Hematopoietic multipotent progenitor cell treated with erythropoietin and hydrocortisone succinate and interleukin-3 and kit ligand, for 15 days (in vitro differentiated cells): ENCODE measurements around the gene PMEL.
"Not testable (repeated sequence)": the region's sequence is repeated elsewhere in the genome, so short reads cannot be mapped to it uniquely, and the experiment has no call there.

Experiments used
- DNase-seq: peaks from one replicate; pipeline ENCODE4 v3.0.0-alpha.2; 2015; ENCODE audit warnings: low spot score

PMEL gene

GRCh38 chr12:55983232-55983842 lies 17.5 kb upstream of the PMEL start:
- no peak for DNase-seq

- DNase-seq = no peak
Measured at GRCh38 chr12:55982319-55982936, 16.6 kb upstream of the PMEL start.

DNA sequence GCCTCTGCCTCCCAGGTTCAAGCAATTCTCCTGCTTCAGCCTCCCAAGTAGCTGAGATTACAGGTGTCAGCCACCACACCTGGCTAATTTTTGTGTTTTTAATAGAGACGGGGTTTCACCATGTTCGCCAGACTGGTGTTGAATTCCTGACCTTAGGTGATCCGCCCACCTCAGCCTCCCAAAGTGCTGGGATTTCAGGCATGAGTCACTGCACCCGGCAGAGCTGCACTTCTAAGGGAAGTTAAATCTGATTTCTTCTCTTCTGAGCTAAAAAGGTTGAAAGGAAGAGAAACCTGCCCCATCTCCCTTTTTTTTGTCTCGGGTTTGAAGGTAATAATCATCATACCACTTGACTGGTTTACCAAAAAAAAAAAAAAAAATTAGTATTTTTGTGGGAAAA lies 16.0 kb upstream of the PMEL start:
- not testable (repeated sequence) for DNase-seq

GRCh38 chr12:55979069-55979468 lies 13.2 kb upstream of the PMEL start:
- DNase-seq = no peak

GRCh38 chr12:55978393-55978792 lies 12.6 kb upstream of the PMEL start:
- no peak for DNase-seq

DNA sequence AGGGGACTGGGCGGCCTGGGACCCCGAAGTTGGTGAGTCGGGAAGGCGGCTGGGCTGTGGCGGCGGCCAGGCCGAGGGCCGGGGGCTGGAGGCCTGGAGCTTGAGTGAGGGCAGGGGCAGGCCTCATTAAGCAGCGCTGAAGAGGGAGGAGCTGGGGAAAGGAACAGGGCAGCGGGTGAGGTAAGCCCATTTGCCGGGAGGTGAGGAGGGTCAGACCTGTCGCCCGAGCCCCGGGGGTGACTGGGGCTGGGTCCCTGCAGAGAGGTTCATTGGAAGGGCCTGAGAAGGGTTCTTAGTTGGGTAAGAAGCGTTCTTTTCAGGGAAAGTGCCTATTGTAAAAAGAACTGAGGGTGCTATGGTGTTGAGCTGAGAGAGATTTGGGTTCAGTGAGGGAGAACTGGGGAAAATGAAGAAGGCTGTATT lies 8.5 kb upstream of the PMEL start:
- DNase-seq = peak; percentile 57

DNA sequence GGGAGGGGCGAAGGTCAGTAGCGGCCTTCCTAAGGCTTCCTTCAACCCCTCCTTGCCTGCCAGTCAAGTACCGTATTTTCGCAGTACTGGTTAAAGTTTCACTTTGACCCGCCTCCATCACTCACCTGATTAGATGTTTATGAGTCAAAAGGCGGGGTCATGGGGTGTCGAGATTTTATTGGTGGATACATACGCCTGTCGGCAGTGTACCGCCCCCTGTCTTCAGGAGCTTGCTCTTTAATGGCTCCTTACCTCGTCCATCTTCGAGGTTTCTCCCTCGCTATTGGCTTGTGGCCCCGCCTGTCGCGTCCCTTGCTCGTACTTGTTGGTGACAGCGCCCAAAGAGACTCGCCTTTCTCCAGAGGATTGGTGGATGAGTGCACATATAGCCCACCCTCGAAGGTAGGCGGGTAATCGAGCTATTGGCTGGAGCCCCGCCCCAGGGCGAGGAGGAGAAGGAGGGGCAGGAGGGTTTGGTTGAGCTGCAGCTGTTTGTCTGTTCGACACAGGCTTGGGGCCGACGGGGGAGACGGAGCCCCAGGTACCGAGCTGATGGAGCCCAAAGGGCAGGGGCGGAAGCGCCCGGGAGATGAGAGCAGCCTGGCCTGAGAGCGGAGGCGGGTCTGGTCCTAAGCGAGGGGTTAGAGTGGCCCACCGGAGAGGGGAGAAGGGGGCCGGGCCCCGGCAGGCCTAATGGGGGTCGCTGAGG lies 7.9 kb upstream of the PMEL start, which contains the start of gene RAB5B:
Gene RAB5B, plus strand, starts transcription at position 480 of the 709 bp plus-strand sequence. CDS start 12,883 bp downstream, outside the sequence.
- peak; percentile 100 for DNase-seq

DNA sequence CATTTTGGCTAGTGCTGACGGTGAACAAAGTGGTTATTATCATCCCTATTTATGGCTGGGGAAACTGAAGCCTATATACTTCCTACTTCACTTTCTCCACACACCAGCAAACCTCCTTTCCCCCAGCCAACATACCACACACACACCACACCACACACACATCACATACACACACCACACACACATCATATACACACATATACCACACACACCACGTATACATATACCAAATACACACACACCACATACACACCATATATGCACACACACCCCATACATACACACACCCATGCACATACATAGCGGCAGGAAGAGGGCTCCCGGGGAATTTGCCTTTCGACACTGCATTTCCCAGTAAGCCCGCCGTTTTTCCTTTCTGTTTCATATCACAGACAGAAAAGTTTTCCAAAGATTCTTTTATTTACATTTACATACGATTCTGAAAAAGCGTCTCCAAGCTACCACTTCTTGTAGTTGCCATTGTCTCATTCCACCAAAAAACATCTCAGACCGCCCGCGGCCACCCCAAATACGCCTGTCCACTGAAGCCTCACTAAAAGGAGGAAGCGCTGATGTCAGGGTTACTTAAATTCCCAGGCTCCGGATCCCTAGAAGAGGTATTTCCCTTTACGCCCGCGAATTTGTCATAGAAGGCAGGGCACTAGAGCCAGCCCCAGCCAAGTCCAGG lies 7.2 kb upstream of the PMEL start:
- DNase-seq = peak; percentile 21

DNA sequence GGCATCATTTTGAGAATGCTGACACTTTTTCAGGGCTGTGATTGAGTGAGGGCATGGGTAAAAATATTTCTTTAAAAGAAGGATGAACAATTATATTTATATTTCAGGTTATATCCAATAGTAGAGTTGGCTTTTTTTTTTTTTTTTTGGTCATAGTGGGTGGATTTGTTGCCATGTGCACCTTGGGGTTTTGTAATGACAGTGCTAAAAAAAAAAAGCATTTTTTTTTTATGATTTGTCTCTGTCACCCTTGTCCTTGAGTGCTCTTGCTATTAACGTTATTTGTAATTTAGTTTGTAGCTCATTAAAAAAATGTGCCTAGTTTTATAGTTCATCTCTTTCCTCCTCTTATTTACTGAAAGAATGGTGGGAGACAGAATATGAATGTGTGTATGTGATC lies 6.6 kb upstream of the PMEL start:
- DNase-seq = no peak

GRCh38 chr12:55972042-55972441 lies 6.2 kb upstream of the PMEL start:
- DNase-seq = no peak

- no peak for DNase-seq
Measured at GRCh38 chr12:55970775-55971174, 4.9 kb upstream of the PMEL start.

DNA sequence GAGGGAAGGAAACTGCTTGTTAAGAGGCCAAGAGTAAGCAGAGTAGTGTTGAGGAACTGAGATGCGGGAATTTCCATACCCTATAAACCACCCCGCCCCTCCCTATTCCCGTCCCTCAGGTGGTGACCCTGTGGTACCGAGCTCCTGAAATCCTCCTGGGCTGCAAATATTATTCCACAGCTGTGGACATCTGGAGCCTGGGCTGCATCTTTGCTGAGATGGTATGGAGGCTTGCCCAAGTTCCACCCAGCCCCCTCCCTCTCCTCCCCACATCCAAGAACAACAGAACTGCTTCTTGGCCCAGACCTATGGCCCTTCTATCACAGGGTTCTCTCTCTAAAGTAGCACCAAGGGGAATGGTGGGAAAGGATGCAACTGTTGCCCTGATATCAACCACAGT lies 3.5 kb upstream of the PMEL start:
- DNase-seq = no peak

- DNase-seq = peak; percentile 89
Measured at GRCh38 chr12:55966408-55967281, 803 bp upstream of the PMEL start, which contains the start of gene CDK2. CDK2 (plus strand) TSS chr12:55966830; CDS start chr12:55967009, 179 bp downstream.

GRCh38 chr12:55965240-55965639 lies 602 bp downstream of the PMEL start:
- DNase-seq = no peak

GRCh38 chr12:55963760-55964159 lies 2.1 kb downstream of the PMEL start:
- no peak for DNase-seq

GRCh38 chr12:55957106-55957859 lies 8.6 kb downstream of the PMEL start:
- DNase-seq = no peak

DNA sequence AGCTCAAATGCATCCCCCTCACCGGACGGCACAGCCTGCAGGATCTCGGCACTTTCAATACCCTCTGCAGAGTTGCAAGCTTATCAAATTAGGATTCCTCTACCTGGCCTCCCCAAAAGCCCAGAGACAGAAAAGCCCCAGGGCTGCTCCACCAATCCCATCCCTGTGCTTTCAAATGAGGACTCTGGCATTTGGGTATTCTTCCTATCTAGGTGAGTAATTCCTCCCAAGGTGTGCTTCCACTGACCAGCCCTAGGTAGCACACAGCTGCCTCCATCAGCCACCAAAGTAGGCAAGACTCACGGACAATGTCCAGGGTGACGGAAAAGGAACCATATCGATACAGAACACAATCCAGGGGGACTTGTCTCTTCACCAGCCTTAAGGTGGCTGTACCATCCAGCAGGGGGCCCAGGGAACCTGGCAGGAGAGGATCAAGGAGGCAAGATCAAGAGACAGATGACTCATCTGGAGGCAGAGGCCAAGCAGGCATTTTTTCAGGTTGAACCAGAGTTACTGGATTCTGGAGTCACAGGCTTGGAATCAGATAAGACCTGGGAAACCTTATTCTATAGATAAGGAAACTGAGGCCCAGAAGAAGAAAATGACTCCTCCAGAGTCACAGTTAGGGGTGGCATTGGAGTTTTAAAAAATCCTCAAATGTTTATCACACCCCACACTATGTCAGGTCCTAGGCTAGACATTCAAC lies 9.9 kb downstream of the PMEL start:
- DNase-seq = peak; percentile 56

DNA sequence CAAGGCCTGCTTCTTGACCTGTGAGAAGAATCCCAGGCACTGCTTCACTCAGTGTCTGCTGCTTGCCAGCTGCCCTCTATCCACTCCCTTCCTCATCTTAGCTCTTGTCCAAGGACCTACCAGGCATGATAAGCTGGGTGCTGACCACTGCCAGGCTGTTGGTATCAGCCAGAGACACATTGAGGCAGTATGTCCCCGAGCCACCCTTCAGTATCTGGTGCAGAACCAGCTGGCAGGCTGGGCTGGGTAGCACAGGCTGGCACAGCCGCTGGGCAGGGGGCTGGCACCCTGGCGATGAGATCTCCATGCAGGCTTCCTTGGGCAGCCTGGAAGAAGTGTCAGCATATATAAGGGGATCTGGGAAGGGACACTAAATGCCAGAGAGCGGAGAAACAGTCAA lies 10.5 kb downstream of the PMEL start:
- DNase-seq = peak; percentile 31

GRCh38 chr12:55946553-55946952 lies 19.3 kb downstream of the PMEL start:
- no peak for DNase-seq

- DNase-seq = no peak
Measured at GRCh38 chr12:55942577-55943136, 23.2 kb downstream of the PMEL start.
